Measurements from ENCODE around the gene C20orf96.

The C20orf96 gene

GRCh38 chr20:298776-299391 is 8.3 kb upstream of the C20orf96 start:
- H3K4me1 ChIP-seq (ENCODE audit: control insufficient read depth in 5 of 5, insufficient read depth in 5 of 5, low read length in 5 of 5) = peaks cover 7 to 43% (median 39%) of the 10 kb centered on the region in 5 donors
- H3K36me3 ChIP-seq (ENCODE audit: control insufficient read depth in 5 of 5, insufficient read depth in 5 of 5, low read length in 5 of 5) = peaks cover 0 to 8% (median 0%) of the 10 kb centered on the region in 5 donors
- peak overlapping the region; percentile 78 for H3K27ac ChIP-seq (ENCODE audit: low read depth, low read length)

GRCh38 chr20:297925-298775 is 7.6 kb upstream of the C20orf96 start:
- Histone ChIP-seq H3K9me3 (ENCODE audit: control insufficient read depth in 5 of 5, low read length in 5 of 5) (no peaks in the 10 kb centered on the region), H3K4me1 (ENCODE audit: control insufficient read depth in 5 of 5, insufficient read depth in 5 of 5, low read length in 5 of 5) (peaks cover 7 to 43% (median 39%) of the 10 kb centered on the region in 5 donors), H3K27me3 (ENCODE audit: control insufficient read depth in 5 of 5, insufficient read depth in 4 of 5, low read length in 5 of 5) (no peaks in the 10 kb centered on the region), H3K4me3 (ENCODE audit: low read depth in 1 of 5, low read length in 5 of 5) (peak overlapping the region; percentile 85 to 95 (median 90)), H3K27ac (ENCODE audit: low read depth, low read length) (peak overlapping the region; percentile 78), H3K9ac (ENCODE audit: low read length in 5 of 5) (peak overlapping the region; percentile 68 to 98 (median 91)), H3K36me3 (ENCODE audit: control insufficient read depth in 5 of 5, insufficient read depth in 5 of 5, low read length in 5 of 5) (peaks cover 0 to 8% (median 0%) of the 10 kb centered on the region in 5 donors)

More at GRCh38 chr20:298776-299391, 8.3 kb upstream of the C20orf96 start:
- Histone ChIP-seq H3K27me3 (ENCODE audit: control insufficient read depth in 5 of 5, insufficient read depth in 4 of 5, low read length in 5 of 5) (no peaks in the 10 kb centered on the region), H3K4me3 (ENCODE audit: low read depth in 1 of 5, low read length in 5 of 5) (peak overlapping the region; percentile 85 to 95 (median 90)), H3K9me3 (ENCODE audit: control insufficient read depth in 5 of 5, low read length in 5 of 5) (no peaks in the 10 kb centered on the region), H3K9ac (ENCODE audit: low read length in 5 of 5) (peak overlapping the region; percentile 68 to 98 (median 91))

- H3K4me3 ChIP-seq (ENCODE audit: low read depth in 1 of 5, low read length in 5 of 5) = peak within 1 kb of the TSS; percentile 85 to 95 (median 90)
- H3K9me3 ChIP-seq (ENCODE audit: control insufficient read depth in 5 of 5, low read length in 5 of 5) = no peaks in the 10 kb centered on the region
- peaks cover 7 to 43% (median 39%) of the 10 kb centered on the region in 5 donors for H3K4me1 ChIP-seq (ENCODE audit: control insufficient read depth in 5 of 5, insufficient read depth in 5 of 5, low read length in 5 of 5)
- H3K27ac ChIP-seq (ENCODE audit: low read depth, low read length) = peak within 1 kb of the TSS; percentile 78
- H3K36me3 ChIP-seq (ENCODE audit: control insufficient read depth in 5 of 5, insufficient read depth in 5 of 5, low read length in 5 of 5) = peaks cover 0 to 8% (median 0%) of the 10 kb centered on the region in 5 donors
- H3K9ac ChIP-seq (ENCODE audit: low read length in 5 of 5) = peak within 1 kb of the TSS; percentile 52 to 98 (median 91)
- no peaks in the 10 kb centered on the region for H3K27me3 ChIP-seq (ENCODE audit: control insufficient read depth in 5 of 5, insufficient read depth in 4 of 5, low read length in 5 of 5)
These were observed 6.8 kb upstream of the C20orf96 start, which contains the start of gene ZCCHC3 for GRCh38 chr20:297098-297924. ZCCHC3 (plus strand) TSS chr20:297570; CDS start chr20:297587, 17 bp downstream.

GRCh38 chr20:295804-296203 is 5.3 kb upstream of the C20orf96 start:
- no peaks in the 10 kb centered on the region for H3K27me3 ChIP-seq (ENCODE audit: control insufficient read depth in 5 of 5, insufficient read depth in 4 of 5, low read length in 5 of 5)
- H3K36me3 ChIP-seq (ENCODE audit: control insufficient read depth in 5 of 5, insufficient read depth in 5 of 5, low read length in 5 of 5) = peaks cover 0 to 5% (median 0%) of the 10 kb centered on the region in 5 donors

GRCh38 chr20:294602-295001 is 4.1 kb upstream of the C20orf96 start:
- Histone ChIP-seq H3K9ac (ENCODE audit: low read length in 5 of 5) (no peak overlapping the region), H3K4me1 (ENCODE audit: control insufficient read depth in 5 of 5, insufficient read depth in 5 of 5, low read length in 5 of 5) (peaks cover 7 to 41% (median 39%) of the 10 kb centered on the region in 5 donors), H3K9me3 (ENCODE audit: control insufficient read depth in 5 of 5, low read length in 5 of 5) (no peaks in the 10 kb centered on the region), H3K4me3 (ENCODE audit: low read depth in 1 of 5, low read length in 5 of 5) (no peak overlapping the region), H3K27ac (ENCODE audit: low read depth, low read length) (no peak overlapping the region), H3K27me3 (ENCODE audit: control insufficient read depth in 5 of 5, insufficient read depth in 4 of 5, low read length in 5 of 5) (no peaks in the 10 kb centered on the region), H3K36me3 (ENCODE audit: control insufficient read depth in 5 of 5, insufficient read depth in 5 of 5, low read length in 5 of 5) (peaks cover 0 to 2% (median 0%) of the 10 kb centered on the region in 5 donors)

More at GRCh38 chr20:295804-296203, 5.3 kb upstream of the C20orf96 start:
- H3K9ac ChIP-seq (ENCODE audit: low read length in 5 of 5) = no peak overlapping the region
- no peak overlapping the region for H3K4me3 ChIP-seq (ENCODE audit: low read depth in 1 of 5, low read length in 5 of 5)
- peaks cover 7 to 46% (median 41%) of the 10 kb centered on the region in 5 donors for H3K4me1 ChIP-seq (ENCODE audit: control insufficient read depth in 5 of 5, insufficient read depth in 5 of 5, low read length in 5 of 5)
- no peak overlapping the region for H3K27ac ChIP-seq (ENCODE audit: low read depth, low read length)
- H3K9me3 ChIP-seq (ENCODE audit: control insufficient read depth in 5 of 5, low read length in 5 of 5) = no peaks in the 10 kb centered on the region

- H3K27me3 ChIP-seq (ENCODE audit: control insufficient read depth in 5 of 5, insufficient read depth in 4 of 5, low read length in 5 of 5) = no peaks in the 10 kb centered on the region
- H3K27ac ChIP-seq (ENCODE audit: low read depth, low read length) = peak overlapping the region; percentile 65
- H3K9ac ChIP-seq (ENCODE audit: low read length in 5 of 5) = peak overlapping the region; percentile 53 to 87 (median 84)
These were observed 862 bp downstream of the C20orf96 start for GRCh38 chr20:289693-290083.

GRCh38 chr20:288956-289692 is 1.4 kb downstream of the C20orf96 start:
- no peaks in the 10 kb centered on the region for H3K27me3 ChIP-seq (ENCODE audit: control insufficient read depth in 5 of 5, insufficient read depth in 4 of 5, low read length in 5 of 5)
- peaks cover 3 to 22% (median 20%) of the 10 kb centered on the region in 5 donors for H3K4me1 ChIP-seq (ENCODE audit: control insufficient read depth in 5 of 5, insufficient read depth in 5 of 5, low read length in 5 of 5)
- no peaks in the 10 kb centered on the region for H3K9me3 ChIP-seq (ENCODE audit: control insufficient read depth in 5 of 5, low read length in 5 of 5)
- H3K9ac ChIP-seq (ENCODE audit: low read length in 5 of 5) = no peak overlapping the region
- no peaks in the 10 kb centered on the region for H3K36me3 ChIP-seq (ENCODE audit: control insufficient read depth in 5 of 5, insufficient read depth in 5 of 5, low read length in 5 of 5)
- peak overlapping the region in 3 of 5 donors; percentile 64 to 96 (median 91) for H3K4me3 ChIP-seq (ENCODE audit: low read depth in 1 of 5, low read length in 5 of 5)
- no peak overlapping the region for H3K27ac ChIP-seq (ENCODE audit: low read depth, low read length)

More at GRCh38 chr20:289693-290083, 862 bp downstream of the C20orf96 start:
- no peaks in the 10 kb centered on the region for H3K36me3 ChIP-seq (ENCODE audit: control insufficient read depth in 5 of 5, insufficient read depth in 5 of 5, low read length in 5 of 5)
- H3K4me1 ChIP-seq (ENCODE audit: control insufficient read depth in 5 of 5, insufficient read depth in 5 of 5, low read length in 5 of 5) = peaks cover 3 to 22% (median 18%) of the 10 kb centered on the region in 5 donors
- H3K4me3 ChIP-seq (ENCODE audit: low read depth in 1 of 5, low read length in 5 of 5) = peak overlapping the region; percentile 64 to 96 (median 91)
- no peaks in the 10 kb centered on the region for H3K9me3 ChIP-seq (ENCODE audit: control insufficient read depth in 5 of 5, low read length in 5 of 5)

- Histone ChIP-seq H3K36me3 (ENCODE audit: control insufficient read depth in 5 of 5, insufficient read depth in 5 of 5, low read length in 5 of 5) (peaks cover 0 to 13% (median 2%) of the 10 kb centered on the region in 5 donors), H3K27me3 (ENCODE audit: control insufficient read depth in 5 of 5, insufficient read depth in 4 of 5, low read length in 5 of 5) (no peaks in the 10 kb centered on the region), H3K4me3 (ENCODE audit: low read depth in 1 of 5, low read length in 5 of 5) (no peak overlapping the region), H3K9ac (ENCODE audit: low read length in 5 of 5) (no peak overlapping the region), H3K27ac (ENCODE audit: low read depth, low read length) (no peak overlapping the region), H3K4me1 (ENCODE audit: control insufficient read depth in 5 of 5, insufficient read depth in 5 of 5, low read length in 5 of 5) (peaks cover 3 to 20% (median 16%) of the 10 kb centered on the region in 5 donors), H3K9me3 (ENCODE audit: control insufficient read depth in 5 of 5, low read length in 5 of 5) (no peaks in the 10 kb centered on the region)
These were observed 4.0 kb downstream of the C20orf96 start for GRCh38 chr20:286508-286907.

- H3K27ac ChIP-seq (ENCODE audit: low read depth, low read length) = no peak overlapping the region
- H3K9me3 ChIP-seq (ENCODE audit: control insufficient read depth in 5 of 5, low read length in 5 of 5) = no peaks in the 10 kb centered on the region
- H3K27me3 ChIP-seq (ENCODE audit: control insufficient read depth in 5 of 5, insufficient read depth in 4 of 5, low read length in 5 of 5) = no peaks in the 10 kb centered on the region
- peaks cover 0 to 3% (median 0%) of the 10 kb centered on the region in 5 donors for H3K4me1 ChIP-seq (ENCODE audit: control insufficient read depth in 5 of 5, insufficient read depth in 5 of 5, low read length in 5 of 5)
- H3K36me3 ChIP-seq (ENCODE audit: control insufficient read depth in 5 of 5, insufficient read depth in 5 of 5, low read length in 5 of 5) = peaks cover 0 to 18% (median 2%) of the 10 kb centered on the region in 5 donors
- H3K4me3 ChIP-seq (ENCODE audit: low read depth in 1 of 5, low read length in 5 of 5) = no peak overlapping the region
- H3K9ac ChIP-seq (ENCODE audit: low read length in 5 of 5) = no peak overlapping the region
These were observed 6.4 kb downstream of the C20orf96 start for GRCh38 chr20:284172-284571.
